Measurements from ENCODE around the gene INIP.

- TF ChIP-seq CTCF (IDR thresholded peaks at IDR 0.05) (no peak), EZH2 (IDR thresholded peaks at IDR 0.05; ENCODE audit: borderline replicate concordance, insufficient read depth, low read depth, low read length, poor library complexity, severe bottlenecking) (no peak)
Measured at GRCh38 chr9:112642126-112642525, 75.8 kb downstream of the INIP start.

Measured in B cell (primary cell).